BE2C (cell line): ENCODE measurements around the gene CCDC88B.

ENCODE experiments used
- DNase-seq: peaks from one replicate; pipeline ENCODE4 v3.0.0-alpha.2; 2020
- H3K27me3 ChIP-seq: fragments of 250-450 bp; sonication (Bioruptor Pico); 2 replicates; pipeline ENCODE4 v1.5.1; 2020; ENCODE audit warnings: mild to moderate bottlenecking
- H3K36me3 ChIP-seq: fragments of 250-450 bp; sonication (Bioruptor Pico); 2 replicates; pipeline ENCODE4 v1.5.1; 2020; ENCODE audit warnings: mild to moderate bottlenecking
- H3K4me1 ChIP-seq: fragments of 250-450 bp; sonication (Bioruptor Pico); 2 replicates; pipeline ENCODE4 v1.5.1; 2020
- H3K4me3 ChIP-seq: 2 replicates; pipeline ENCODE4 v1.5.1; 2011; ENCODE audit warnings: low read depth, low read length
- H3K9me3 ChIP-seq: fragments of 250-450 bp; sonication (Bioruptor Pico); 2 replicates; pipeline ENCODE4 v1.5.1; 2020
- CTCF ChIP-seq: IDR thresholded peaks from 2 replicates; pipeline ENCODE4 v1.5.1; 2012; ENCODE audit warnings: mild to moderate bottlenecking, low read depth, low read length

The CCDC88B gene

GRCh38 chr11:64348383-64349024 is 8.5 kb downstream of the CCDC88B start:
- Histone ChIP-seq H3K9me3 (no peaks in the 10 kb centered on the region), H3K36me3 (no peaks in the 10 kb centered on the region), H3K4me3 (no peak overlapping the region), H3K4me1 (no peaks in the 10 kb centered on the region), H3K27me3 (no peaks in the 10 kb centered on the region)
- no peak for TF ChIP-seq CTCF
- DNase-seq = peak; percentile 3

GRCh38 chr11:64349025-64349387 is 9.0 kb downstream of the CCDC88B start:
- no peak for TF ChIP-seq CTCF
- Histone ChIP-seq H3K27me3 (no peaks in the 10 kb centered on the region), H3K36me3 (no peaks in the 10 kb centered on the region), H3K4me1 (no peaks in the 10 kb centered on the region), H3K4me3 (no peak overlapping the region), H3K9me3 (no peaks in the 10 kb centered on the region)
- no peak for DNase-seq

GRCh38 chr11:64349404-64349803 is 9.4 kb downstream of the CCDC88B start:
- Histone ChIP-seq H3K4me3 (no peak overlapping the region), H3K27me3 (no peaks in the 10 kb centered on the region), H3K9me3 (no peaks in the 10 kb centered on the region), H3K36me3 (no peaks in the 10 kb centered on the region), H3K4me1 (no peaks in the 10 kb centered on the region)
- no peak for DNase-seq
- TF ChIP-seq CTCF = no peak

- Histone ChIP-seq H3K36me3 (no peaks in the 10 kb centered on the region), H3K4me3 (no peak overlapping the region), H3K4me1 (no peaks in the 10 kb centered on the region), H3K27me3 (no peaks in the 10 kb centered on the region), H3K9me3 (no peaks in the 10 kb centered on the region)
- DNase-seq = no peak
- no peak for TF ChIP-seq CTCF
Measured at GRCh38 chr11:64351136-64351631, 11.2 kb downstream of the CCDC88B start.

GRCh38 chr11:64352099-64352994 is 12.3 kb downstream of the CCDC88B start:
- no peak overlapping the region for H3K4me3 ChIP-seq
- TF ChIP-seq CTCF = no peak
- no peaks in the 10 kb centered on the region for H3K4me1 ChIP-seq
- DNase-seq = peak; percentile 3
- no peaks in the 10 kb centered on the region for H3K27me3 ChIP-seq
- no peaks in the 10 kb centered on the region for H3K9me3 ChIP-seq
- H3K36me3 ChIP-seq = no peaks in the 10 kb centered on the region
